Karpas-422 (cell line): Measurements from ENCODE around the gene TMEFF1. TPM values are rescaled to one million over a fixed set of nuclear protein-coding genes. Genes with fewer than 3 reads are reported as not detected.

Source experiments
- DNase-seq: peaks from one replicate; pipeline ENCODE4 v3.0.0-alpha.2; 2015
- H2AFZ ChIP-seq: fragments of 200-600 bp; sonication (generic); 2 replicates; pipeline ENCODE4 v1.6.1; 2014; ENCODE audit warnings: antibody characterized with exemption, low read length, mixed read lengths
- H3K27ac ChIP-seq: fragments of 200-600 bp; sonication (generic); 2 replicates; pipeline ENCODE4 v1.5.1; 2014; ENCODE audit warnings: mild to moderate bottlenecking, low read length, moderate library complexity
- H3K27me3 ChIP-seq: fragments of 200-600 bp; sonication (generic); 2 replicates; pipeline ENCODE4 v1.6.1; 2014; ENCODE audit warnings: low read length, mixed read lengths
- H3K36me3 ChIP-seq: fragments of 200-600 bp; sonication (generic); 2 replicates; pipeline ENCODE4 v1.6.1; 2014; ENCODE audit warnings: low read length, mixed read lengths; ENCODE audit not compliant: insufficient read depth
- H3K4me1 ChIP-seq: fragments of 200-600 bp; sonication (generic); 2 replicates; pipeline ENCODE4 v1.6.1; 2014; ENCODE audit warnings: mild to moderate bottlenecking, low read length, mixed read lengths
- H3K4me2 ChIP-seq: fragments of 200-600 bp; sonication (generic); 2 replicates; pipeline ENCODE4 v1.6.1; 2014; ENCODE audit warnings: low read length, low read depth, mild to moderate bottlenecking; ENCODE audit not compliant: poor library complexity, severe bottlenecking
- H3K4me3 ChIP-seq: fragments of 200-600 bp; sonication (generic); 2 replicates; pipeline ENCODE4 v1.5.1; 2014; ENCODE audit warnings: mild to moderate bottlenecking, antibody characterized with exemption, low read length, mixed read lengths
- H3K79me2 ChIP-seq: fragments of 200-600 bp; sonication (generic); 2 replicates; pipeline ENCODE4 v1.6.1; 2014; ENCODE audit warnings: mild to moderate bottlenecking, low read length, mixed read lengths
- H3K9ac ChIP-seq: fragments of 200-600 bp; sonication (generic); 2 replicates; pipeline ENCODE4 v1.6.0; 2014; ENCODE audit warnings: low read length
- H3K9me2 ChIP-seq: fragments of 200-600 bp; sonication (generic), shearing (Covaris generic); replicated peaks from 2 replicates; pipeline ENCODE4 v1.6.0; 2014; ENCODE audit warnings: mild to moderate bottlenecking, low read length, moderate library complexity; ENCODE audit not compliant: insufficient read depth
- H3K9me3 ChIP-seq: fragments of 300-700, 200-600 bp; sonication (generic); 2 replicates; pipeline ENCODE4 v1.6.1; 2014; ENCODE audit warnings: low read length, mixed read lengths
- H4K20me1 ChIP-seq: fragments of 200-600 bp; sonication (generic); 2 replicates; pipeline ENCODE4 v1.6.1; 2014; ENCODE audit warnings: mild to moderate bottlenecking, antibody characterized with exemption, low read length, low read depth; ENCODE audit not compliant: insufficient read depth
- total RNA-seq: library from RNA; depleted of rRNA; stranded (reverse); fragments of >200 nt; shearing (Covaris generic); gene quantifications from 2 replicates; pipeline ENCODE4 v1.2.3, GENCODE V29; 2014; ENCODE audit warnings: low replicate concordance

The TMEFF1 gene
- total RNA-seq, 1 experiment from 2014 or later = not detected

- no peaks in the 10 kb centered on the region for H3K9me2 ChIP-seq
- no peaks in the 10 kb centered on the region for H3K9me3 ChIP-seq
- no peak for DNase-seq
- H3K4me1 ChIP-seq = peaks cover 16% of the 10 kb centered on the region
- H3K79me2 ChIP-seq = no peaks in the 10 kb centered on the region
- no peak overlapping the region for H3K4me3 ChIP-seq
- H3K27ac ChIP-seq = no peak overlapping the region
- no peaks in the 10 kb centered on the region for H3K27me3 ChIP-seq
- H4K20me1 ChIP-seq = no peaks in the 10 kb centered on the region
- no peak overlapping the region for H3K9ac ChIP-seq
- H3K4me2 ChIP-seq = no peak overlapping the region
- no peak overlapping the region for H2AFZ ChIP-seq
- H3K36me3 ChIP-seq = no peaks in the 10 kb centered on the region
These were observed 127.7 kb downstream of the TMEFF1 start for GRCh38 chr9:100600521-100601079.

GRCh38 chr9:100601216-100601615 lies 128.3 kb downstream of the TMEFF1 start:
- peaks cover 16% of the 10 kb centered on the region for H3K4me1 ChIP-seq
- H3K79me2 ChIP-seq = no peaks in the 10 kb centered on the region
- no peak overlapping the region for H3K9ac ChIP-seq
- H3K9me3 ChIP-seq = no peaks in the 10 kb centered on the region
- H2AFZ ChIP-seq = no peak overlapping the region
- H3K9me2 ChIP-seq = no peaks in the 10 kb centered on the region
- peak; percentile 88 for DNase-seq
- no peaks in the 10 kb centered on the region for H3K27me3 ChIP-seq
- H3K36me3 ChIP-seq = no peaks in the 10 kb centered on the region
- H3K27ac ChIP-seq = no peak overlapping the region
- H3K4me3 ChIP-seq = no peak overlapping the region
- no peaks in the 10 kb centered on the region for H4K20me1 ChIP-seq
- no peak overlapping the region for H3K4me2 ChIP-seq

DNA sequence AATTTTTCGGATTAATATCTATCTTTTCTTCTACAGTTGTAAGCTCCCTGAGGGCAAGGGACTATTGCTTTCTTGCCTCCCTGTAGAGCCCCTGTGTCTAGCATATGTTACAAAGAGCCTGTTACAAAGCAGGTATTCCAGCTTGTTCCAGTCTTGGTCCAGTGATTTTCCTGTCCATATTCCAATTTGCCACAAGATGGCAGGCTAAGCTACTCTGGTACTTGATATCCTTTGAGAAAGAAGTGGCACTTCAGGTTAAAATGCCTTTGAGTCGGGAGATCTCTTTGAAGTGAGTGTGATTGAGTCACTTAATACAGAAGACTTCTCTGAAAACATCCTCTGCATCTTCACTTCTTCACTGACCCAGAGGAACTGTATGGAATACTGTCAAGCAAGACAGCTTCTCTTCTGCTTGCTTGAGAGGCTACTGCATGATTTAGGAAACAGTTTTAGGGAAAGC lies 129.4 kb downstream of the TMEFF1 start:
- Histone ChIP-seq H3K9me2 (no peaks in the 10 kb centered on the region), H2AFZ (no peak overlapping the region)
- DNase-seq = peak; percentile 65

GRCh38 chr9:100605405-100605804 lies 132.5 kb downstream of the TMEFF1 start:
- Histone ChIP-seq H3K9me2 (no peaks in the 10 kb centered on the region), H3K9ac (no peak overlapping the region), H3K9me3 (no peaks in the 10 kb centered on the region), H3K27me3 (no peaks in the 10 kb centered on the region), H3K4me3 (no peak overlapping the region), H3K27ac (no peak overlapping the region), H3K36me3 (no peaks in the 10 kb centered on the region), H4K20me1 (no peaks in the 10 kb centered on the region), H2AFZ (no peak overlapping the region), H3K4me2 (no peak overlapping the region), H3K4me1 (no peaks in the 10 kb centered on the region), H3K79me2 (no peaks in the 10 kb centered on the region)
- no peak for DNase-seq

More for the DNA sequence above, 129.4 kb downstream of the TMEFF1 start:
- no peaks in the 10 kb centered on the region for H3K36me3 ChIP-seq
- H4K20me1 ChIP-seq = no peaks in the 10 kb centered on the region
- H3K27me3 ChIP-seq = no peaks in the 10 kb centered on the region
- H3K4me2 ChIP-seq = no peak overlapping the region
- no peak overlapping the region for H3K27ac ChIP-seq
- H3K9ac ChIP-seq = no peak overlapping the region
- H3K4me3 ChIP-seq = no peak overlapping the region
- peaks cover 16% of the 10 kb centered on the region for H3K4me1 ChIP-seq
- no peaks in the 10 kb centered on the region for H3K9me3 ChIP-seq
- H3K79me2 ChIP-seq = no peaks in the 10 kb centered on the region

DNA sequence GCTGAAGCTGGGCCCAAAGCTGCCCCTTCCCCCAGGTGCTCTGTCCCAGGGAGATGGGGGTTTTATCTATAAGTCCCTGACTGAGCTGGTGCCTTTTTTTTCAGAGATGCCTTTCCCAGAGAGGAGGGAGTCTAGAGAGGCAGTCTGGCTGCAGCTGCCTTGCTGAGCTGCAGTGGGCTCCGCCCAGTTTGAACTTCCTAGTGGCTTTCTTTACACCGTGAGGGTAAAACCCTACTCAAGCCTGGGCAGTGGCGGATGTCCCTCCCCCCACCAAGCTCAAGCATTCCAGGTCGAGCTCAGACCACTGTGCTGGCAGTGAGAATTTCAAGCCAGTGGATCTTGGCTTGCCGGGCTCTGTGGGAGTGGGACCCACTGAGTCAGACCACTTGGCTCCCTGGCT lies 146.2 kb downstream of the TMEFF1 start:
- no peaks in the 10 kb centered on the region for H3K9me3 ChIP-seq
- no peaks in the 10 kb centered on the region for H3K36me3 ChIP-seq
- no peak overlapping the region for H3K9ac ChIP-seq
- H3K4me2 ChIP-seq = no peak overlapping the region
- no peaks in the 10 kb centered on the region for H3K4me1 ChIP-seq
- H4K20me1 ChIP-seq = no peaks in the 10 kb centered on the region
- H2AFZ ChIP-seq = no peak overlapping the region
- no peak overlapping the region for H3K27ac ChIP-seq
- H3K9me2 ChIP-seq = no peaks in the 10 kb centered on the region
- no peaks in the 10 kb centered on the region for H3K79me2 ChIP-seq
- no peak overlapping the region for H3K4me3 ChIP-seq
- no peaks in the 10 kb centered on the region for H3K27me3 ChIP-seq
- no peak for DNase-seq

GRCh38 chr9:100619665-100620064 lies 146.7 kb downstream of the TMEFF1 start:
- no peak overlapping the region for H3K4me2 ChIP-seq
- no peak overlapping the region for H2AFZ ChIP-seq
- H4K20me1 ChIP-seq = no peaks in the 10 kb centered on the region
- no peak overlapping the region for H3K9ac ChIP-seq
- no peaks in the 10 kb centered on the region for H3K9me3 ChIP-seq
- no peaks in the 10 kb centered on the region for H3K9me2 ChIP-seq
- no peak for DNase-seq
- no peaks in the 10 kb centered on the region for H3K79me2 ChIP-seq
- no peaks in the 10 kb centered on the region for H3K4me1 ChIP-seq
- no peaks in the 10 kb centered on the region for H3K27me3 ChIP-seq
- H3K27ac ChIP-seq = no peak overlapping the region
- no peaks in the 10 kb centered on the region for H3K36me3 ChIP-seq
- no peak overlapping the region for H3K4me3 ChIP-seq

GRCh38 chr9:100623969-100624368 lies 151.0 kb downstream of the TMEFF1 start:
- H3K9me3 ChIP-seq = no peaks in the 10 kb centered on the region
- no peaks in the 10 kb centered on the region for H3K79me2 ChIP-seq
- no peak overlapping the region for H3K27ac ChIP-seq
- no peaks in the 10 kb centered on the region for H3K4me1 ChIP-seq
- H3K9ac ChIP-seq = no peak overlapping the region
- no peak overlapping the region for H3K4me2 ChIP-seq
- no peaks in the 10 kb centered on the region for H3K27me3 ChIP-seq
- no peaks in the 10 kb centered on the region for H3K36me3 ChIP-seq
- no peaks in the 10 kb centered on the region for H3K9me2 ChIP-seq
- DNase-seq = no peak
- no peaks in the 10 kb centered on the region for H4K20me1 ChIP-seq
- H2AFZ ChIP-seq = no peak overlapping the region
- H3K4me3 ChIP-seq = no peak overlapping the region

- H3K4me1 ChIP-seq = no peaks in the 10 kb centered on the region
- H3K36me3 ChIP-seq = no peaks in the 10 kb centered on the region
- H3K9ac ChIP-seq = no peak overlapping the region
- no peaks in the 10 kb centered on the region for H3K9me2 ChIP-seq
- no peaks in the 10 kb centered on the region for H3K27me3 ChIP-seq
- H3K9me3 ChIP-seq = no peaks in the 10 kb centered on the region
- H4K20me1 ChIP-seq = no peaks in the 10 kb centered on the region
- DNase-seq = no peak
- no peak overlapping the region for H3K4me2 ChIP-seq
- no peak overlapping the region for H3K4me3 ChIP-seq
- H3K79me2 ChIP-seq = no peaks in the 10 kb centered on the region
- no peak overlapping the region for H2AFZ ChIP-seq
- no peak overlapping the region for H3K27ac ChIP-seq
These were observed 154.0 kb downstream of the TMEFF1 start for GRCh38 chr9:100626949-100627348.
